Stimulated activated CD8-positive, alpha-beta memory T cell treated with anti-CD3 and anti-CD28 coated beads, Interleukin-12 subunit alpha, Interleukin-12 subunit beta, amount 100 ng/mL, for 24 hours (primary cell): ENCODE results near the gene GPR62.
"Not testable (repeated sequence)": the region's sequence is repeated elsewhere in the genome, so short reads cannot be mapped to it uniquely, and the experiment has no call there.

ENCODE experiments used
- DNase-seq: peaks from one replicate; pipeline ENCODE4 v3.0.0-alpha.2; 2020; ENCODE audit errors: extremely low read depth

GPR62 gene

GRCh38 chr3:51955175-51955892, at the start of gene GPR62:
TSS of gene GPR62 (plus strand) at chr3:51955381. CDS start at chr3:51955653, 272 bp downstream.
- DNase-seq, result no peak

- no peak for DNase-seq
Observed at GRCh38 chr3:51908026-51908425, 47.2 kb upstream of the GPR62 start.

- no peak for DNase-seq
Observed at GRCh38 chr3:51916418-51916817, 38.8 kb upstream of the GPR62 start.

GRCh38 chr3:51921081-51921578, 34.1 kb upstream of the GPR62 start:
- no peak for DNase-seq

- no peak for DNase-seq
Observed at GRCh38 chr3:51927061-51927977, 27.9 kb upstream of the GPR62 start.

GRCh38 chr3:51928438-51928837, 26.7 kb upstream of the GPR62 start:
- no peak for DNase-seq

- DNase-seq, result not testable (repeated sequence)
Observed at GRCh38 chr3:51928981-51929380, 26.2 kb upstream of the GPR62 start.

- no peak for DNase-seq
Observed at GRCh38 chr3:51929420-51930003, 25.7 kb upstream of the GPR62 start.

GRCh38 chr3:51930439-51930838, 24.7 kb upstream of the GPR62 start:
- no peak for DNase-seq

- no peak for DNase-seq
Observed at GRCh38 chr3:51931756-51932155, 23.4 kb upstream of the GPR62 start.

GRCh38 chr3:51932471-51933370, 22.5 kb upstream of the GPR62 start:
- DNase-seq, result no peak

- DNase-seq, result no peak
Observed at GRCh38 chr3:51933471-51934138, 21.6 kb upstream of the GPR62 start.

- DNase-seq, result no peak
Observed at GRCh38 chr3:51934139-51934850, 20.9 kb upstream of the GPR62 start.

GRCh38 chr3:51934991-51935885, 19.9 kb upstream of the GPR62 start:
- DNase-seq, result no peak

GRCh38 chr3:51935886-51936755, 19.1 kb upstream of the GPR62 start:
- no peak for DNase-seq

GRCh38 chr3:51937014-51937413, 18.2 kb upstream of the GPR62 start:
- DNase-seq, result no peak

GRCh38 chr3:51937611-51938450, 17.4 kb upstream of the GPR62 start:
- DNase-seq, result no peak
